WTC11 (cell line): ENCODE results near the gene TMEM117. TPM values are rescaled to one million over a fixed set of nuclear protein-coding genes. Genes with fewer than 3 reads are reported as not detected.

Source experiments
- ATAC-seq: fragments of 200-7000 bp; cut with Tn5 transposase; 2 replicates; pipeline ENCODE4 v1.10.0; 2021; ENCODE audit warnings: mild to moderate bottlenecking, moderate library complexity
- CTCF ChIA-PET: fragments of 300-600 bp; sonication (Branson Sonifier 250); formaldehyde crosslinking; loops from one replicate; lab custom pipeline; 2021; ENCODE audit warnings: antibody characterized with exemption; lab: Charles Lee
- POLR2A ChIA-PET: fragments of 350-600 bp; sonication (Branson Sonifier 250); formaldehyde crosslinking; loops from one replicate; lab custom pipeline; 2021; ENCODE audit warnings: antibody characterized with exemption; lab: Charles Lee
- DNase-seq: peaks from one replicate; pipeline ENCODE4 v3.0.0; 2021; ENCODE audit warnings: low spot score
- H3K27ac Mint-ChIP-seq: 2 replicates; pipeline ENCODE4 v1.8.0; 2021; ENCODE audit warnings: mixed read lengths
- H3K27me3 Mint-ChIP-seq: 2 replicates; pipeline ENCODE4 v1.8.0; 2021; ENCODE audit warnings: low read depth, mild to moderate bottlenecking, moderate library complexity, mixed read lengths
- H3K36me3 Mint-ChIP-seq: 2 replicates; pipeline ENCODE4 v1.8.0; 2021; ENCODE audit warnings: mixed read lengths
- H3K4me1 Mint-ChIP-seq: 2 replicates; pipeline ENCODE4 v1.8.0; 2022; ENCODE audit warnings: mixed read lengths
- H3K4me3 Mint-ChIP-seq: 2 replicates; pipeline ENCODE4 v1.8.0; 2021; ENCODE audit warnings: mild to moderate bottlenecking, moderate library complexity, mixed read lengths
- H3K9me3 Mint-ChIP-seq: 2 replicates; pipeline ENCODE4 v1.8.0; 2021; ENCODE audit warnings: mixed read lengths
- ARID4B ChIP-seq: sonication (generic); formaldehyde crosslinking; IDR thresholded peaks from 2 replicates; pipeline ENCODE4 v1.8.0; 2023; ENCODE audit warnings: missing genetic modification reagents, mild to moderate bottlenecking, borderline replicate concordance
- CDX4 ChIP-seq: fragments of 250-450 bp; sonication (Bioruptor Pico); IDR thresholded peaks from 2 replicates; pipeline ENCODE4 v1.9.0; 2021; ENCODE audit warnings: moderate library complexity, mild to moderate bottlenecking, inconsistent platforms, borderline replicate concordance
- CREM ChIP-seq: sonication (generic); formaldehyde crosslinking; IDR thresholded peaks from 2 replicates; pipeline ENCODE4 v1.8.1; 2022; ENCODE audit warnings: mild to moderate bottlenecking, missing genetic modification reagents, moderate library complexity
- E2F1 ChIP-seq: sonication (generic); formaldehyde crosslinking; IDR thresholded peaks from 2 replicates; pipeline ENCODE4 v1.8.0; 2022; ENCODE audit warnings: mild to moderate bottlenecking, missing genetic modification reagents
- E2F5 ChIP-seq: sonication (generic); formaldehyde crosslinking; IDR thresholded peaks from 2 replicates; pipeline ENCODE4 v1.8.1; 2022; ENCODE audit warnings: mild to moderate bottlenecking, moderate library complexity, missing genetic modification reagents
- ELF4 ChIP-seq: sonication (generic); formaldehyde crosslinking; IDR thresholded peaks from 2 replicates; pipeline ENCODE4 v1.8.1; 2022; ENCODE audit warnings: low read depth, mild to moderate bottlenecking, moderate library complexity, missing genetic modification reagents
- ERG ChIP-seq: fragments of 250-450 bp; sonication (Bioruptor Pico); IDR thresholded peaks from 2 replicates; pipeline ENCODE4 v1.8.0; 2021; ENCODE audit warnings: mild to moderate bottlenecking
- HMGXB4 ChIP-seq: sonication (generic); formaldehyde crosslinking; IDR thresholded peaks from 2 replicates; pipeline ENCODE4 v1.8.1; 2023; ENCODE audit warnings: mild to moderate bottlenecking, moderate library complexity, missing genetic modification reagents
- IRF1 ChIP-seq: sonication (generic); formaldehyde crosslinking; IDR thresholded peaks from 2 replicates; pipeline ENCODE4 v1.8.0; 2023; ENCODE audit warnings: missing genetic modification reagents
- JUN ChIP-seq: sonication (generic); formaldehyde crosslinking; IDR thresholded peaks from 2 replicates; pipeline ENCODE4 v1.8.0; 2023; ENCODE audit warnings: mild to moderate bottlenecking, missing genetic modification reagents
- MYBL2 ChIP-seq: sonication (generic); formaldehyde crosslinking; IDR thresholded peaks from 2 replicates; pipeline ENCODE4 v1.8.1; 2023; ENCODE audit warnings: mild to moderate bottlenecking, moderate library complexity, missing genetic modification reagents
- NFATC4 ChIP-seq: fragments of 250-450 bp; sonication (Bioruptor Pico); IDR thresholded peaks from 2 replicates; pipeline ENCODE4 v1.9.0; 2021; ENCODE audit warnings: mild to moderate bottlenecking
- OVOL2 ChIP-seq: fragments of 250-450 bp; sonication (Bioruptor Pico); IDR thresholded peaks from 2 replicates; pipeline ENCODE4 v1.9.0; 2021; ENCODE audit warnings: mild to moderate bottlenecking, borderline replicate concordance
- SMAD4 ChIP-seq: sonication (generic); formaldehyde crosslinking; IDR thresholded peaks from 2 replicates; pipeline ENCODE4 v1.8.0; 2022; ENCODE audit warnings: mild to moderate bottlenecking, missing genetic modification reagents
- STAT6 ChIP-seq: sonication (generic); formaldehyde crosslinking; conservative IDR thresholded peaks from 2 replicates; pipeline ENCODE4 v1.8.1; 2023; ENCODE audit warnings: mild to moderate bottlenecking, low read depth, missing genetic modification reagents, moderate library complexity
- ZNF317 ChIP-seq: sonication (generic); formaldehyde crosslinking; IDR thresholded peaks from 2 replicates; pipeline ENCODE4 v1.8.1; 2023; ENCODE audit warnings: low read depth, mild to moderate bottlenecking, moderate library complexity, missing genetic modification reagents, borderline replicate concordance
- ZNF396 ChIP-seq: fragments of 250-450 bp; sonication (Bioruptor Pico); IDR thresholded peaks from 2 replicates; pipeline ENCODE4 v1.8.0; 2021; ENCODE audit warnings: mild to moderate bottlenecking, moderate library complexity, borderline replicate concordance
- total RNA-seq: library from RNA; stranded (reverse); gene quantifications from 3 replicates; pipeline ENCODE4 v1.2.3, GENCODE V29; 2021

The TMEM117 gene
- total RNA-seq, 1 experiment from 2014 or later, result 1.5 TPM

- H3K27me3 Mint-ChIP-seq, result no peaks in the 10 kb centered on the region; the same call in 1 of the 2 replicates
- H3K36me3 Mint-ChIP-seq, result no peaks in the 10 kb centered on the region
- POLR2A ChIA-PET, result no interaction called here
- CTCF ChIA-PET, result no interaction called here
- H3K27ac Mint-ChIP-seq, result no peak overlapping the region
- ATAC-seq (no peak), DNase-seq (no peak)
- no peak overlapping the region for H3K4me3 Mint-ChIP-seq
- no peaks in the 10 kb centered on the region for H3K9me3 Mint-ChIP-seq
- 0 out of 2 replicates have a peak, but pooled peaks cover under 1% of the 10 kb centered on the region for H3K4me1 Mint-ChIP-seq
- TF ChIP-seq ARID4B, result no peak
- TF ChIP-seq ERG (CRISPR knock-in tag), result no peak
- no peak for TF ChIP-seq OVOL2 (CRISPR knock-in tag)
- TF ChIP-seq JUN (CRISPR knock-in tag), result no peak
- no peak for TF ChIP-seq STAT6 (CRISPR knock-in tag)
- no peak for TF ChIP-seq CREM (CRISPR knock-in tag)
- no peak for TF ChIP-seq ZNF317 (CRISPR knock-in tag)
- TF ChIP-seq E2F5 (CRISPR knock-in tag), result no peak
- TF ChIP-seq ELF4 (CRISPR knock-in tag), result no peak
- no peak for TF ChIP-seq MYBL2 (CRISPR knock-in tag)
- TF ChIP-seq ZNF396, result no peak
- TF ChIP-seq IRF1 (CRISPR knock-in tag), result no peak
- no peak for TF ChIP-seq E2F1 (CRISPR knock-in tag)
- TF ChIP-seq NFATC4 (CRISPR knock-in tag), result no peak
- TF ChIP-seq CDX4, result no peak
- no peak for TF ChIP-seq HMGXB4 (CRISPR knock-in tag)
- TF ChIP-seq SMAD4 (CRISPR knock-in tag), result no peak
Observed at GRCh38 chr12:44053549-44054127, 217.8 kb downstream of the TMEM117 start.
